ENCODE results near the gene MAPK11. TPM values are rescaled to one million over a fixed set of nuclear protein-coding genes. Genes with fewer than 3 reads are reported as not detected.

The MAPK11 gene
- total RNA-seq, 6 experiments from 2014 or later, result 1.7 to 6.4 (median 2.5) TPM

DNA sequence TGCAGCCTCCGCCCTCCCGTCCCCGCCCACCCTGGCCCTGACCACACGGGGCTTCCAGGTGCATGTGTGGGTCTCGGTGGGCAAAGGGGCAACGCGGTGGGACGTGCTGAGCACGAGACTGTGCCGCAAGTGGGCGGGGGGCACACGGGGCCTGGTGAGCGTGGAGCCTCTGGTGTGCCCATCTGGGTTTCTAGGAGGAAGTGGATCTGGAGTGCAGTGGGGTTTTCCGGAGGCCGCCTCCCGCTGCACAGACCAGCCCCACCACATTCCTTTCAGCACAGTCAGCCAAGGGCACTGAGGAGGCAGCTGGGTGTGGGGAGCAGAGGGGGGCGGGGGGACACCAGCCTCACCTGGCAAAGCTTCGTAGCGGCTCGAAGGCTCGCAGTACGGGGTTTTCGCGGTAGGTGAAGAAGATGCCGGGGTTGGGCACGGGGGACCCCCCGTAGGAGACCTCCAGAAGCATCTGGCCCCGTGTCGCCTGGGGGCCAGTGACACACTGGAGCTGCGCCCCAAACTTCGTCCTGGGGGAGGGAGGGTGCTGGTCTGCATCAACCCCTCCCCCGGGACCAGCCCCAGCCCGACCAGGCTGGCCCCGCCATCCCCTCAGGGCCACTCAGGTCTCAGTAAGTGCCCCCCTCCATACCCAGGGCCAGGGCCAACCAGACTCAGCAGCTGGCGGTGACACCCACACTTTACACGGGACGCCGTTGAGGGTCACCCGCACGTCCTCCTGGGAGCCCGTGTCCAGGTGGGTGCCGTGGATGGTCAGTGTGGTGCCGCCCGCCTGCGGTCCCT lies 12.4 kb upstream of the MAPK11 start:
- Histone ChIP-seq H3K27ac (no peak overlapping the region), H3K36me3 (peaks cover 0 to 88% (median 56%) of the 10 kb centered on the region in 4 donors), H3K9me3 (no peaks in the 10 kb centered on the region), H3K27me3 (no peaks in the 10 kb centered on the region), H3K4me3 (no peak overlapping the region), H3K4me1 (no peaks in the 10 kb centered on the region)
- DNase-seq (no peak), ATAC-seq (peak in 2 of 4 donors; percentile 2 to 55)
- TF ChIP-seq, protein P1, sequence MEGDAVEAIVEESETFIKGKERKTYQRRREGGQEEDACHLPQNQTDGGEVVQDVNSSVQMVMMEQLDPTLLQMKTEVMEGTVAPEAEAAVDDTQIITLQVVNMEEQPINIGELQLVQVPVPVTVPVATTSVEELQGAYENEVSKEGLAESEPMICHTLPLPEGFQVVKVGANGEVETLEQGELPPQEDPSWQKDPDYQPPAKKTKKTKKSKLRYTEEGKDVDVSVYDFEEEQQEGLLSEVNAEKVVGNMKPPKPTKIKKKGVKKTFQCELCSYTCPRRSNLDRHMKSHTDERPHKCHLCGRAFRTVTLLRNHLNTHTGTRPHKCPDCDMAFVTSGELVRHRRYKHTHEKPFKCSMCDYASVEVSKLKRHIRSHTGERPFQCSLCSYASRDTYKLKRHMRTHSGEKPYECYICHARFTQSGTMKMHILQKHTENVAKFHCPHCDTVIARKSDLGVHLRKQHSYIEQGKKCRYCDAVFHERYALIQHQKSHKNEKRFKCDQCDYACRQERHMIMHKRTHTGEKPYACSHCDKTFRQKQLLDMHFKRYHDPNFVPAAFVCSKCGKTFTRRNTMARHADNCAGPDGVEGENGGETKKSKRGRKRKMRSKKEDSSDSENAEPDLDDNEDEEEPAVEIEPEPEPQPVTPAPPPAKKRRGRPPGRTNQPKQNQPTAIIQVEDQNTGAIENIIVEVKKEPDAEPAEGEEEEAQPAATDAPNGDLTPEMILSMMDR (IDR thresholded peaks at IDR 0.05), result no peak
- TF ChIP-seq POLR2A (IDR thresholded peaks at IDR 0.05), result no peak
- WGBS (ENCODE audit: insufficient coverage, low coverage, low lambda C conversion rate, missing lambda C conversion rate), result 82% methylated on average over 6 of the region's 45 CpGs
- intact Hi-C loops (cut with DNase I), result no loop called here

DNA sequence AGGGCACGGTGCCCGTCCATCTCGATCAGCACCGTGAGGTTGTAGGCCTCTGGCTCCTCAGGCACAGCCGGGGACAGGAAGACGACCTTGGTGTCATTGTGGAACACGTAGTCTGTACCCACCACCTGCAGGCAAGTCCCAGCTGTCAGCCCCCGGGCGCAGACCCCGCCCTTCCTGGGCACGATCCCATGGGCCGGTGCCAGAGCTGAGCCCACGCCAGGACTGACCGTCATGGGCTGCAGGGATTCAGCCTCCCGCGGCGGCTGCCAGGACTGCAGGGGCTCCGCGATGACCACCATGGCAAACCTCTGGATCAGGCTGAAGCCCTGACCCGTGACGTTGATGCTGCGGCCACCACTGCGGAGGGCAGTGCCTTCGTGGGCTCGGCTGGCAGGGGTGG lies 11.8 kb upstream of the MAPK11 start:
- H3K4me1 ChIP-seq, result no peaks in the 10 kb centered on the region
- H3K4me3 ChIP-seq, result no peak overlapping the region
- no peak for DNase-seq
- no peaks in the 10 kb centered on the region for H3K9me3 ChIP-seq
- TF ChIP-seq POLR2A (IDR thresholded peaks at IDR 0.05), result no peak
- TF ChIP-seq, protein P1 (IDR thresholded peaks at IDR 0.05), result no peak
- ATAC-seq, result peak in 2 of 4 donors; percentile 2 to 18
- H3K27me3 ChIP-seq, result no peaks in the 10 kb centered on the region
- intact Hi-C loops (cut with DNase I), result no loop called here
- peaks cover 0 to 86% (median 53%) of the 10 kb centered on the region in 4 donors for H3K36me3 ChIP-seq
- H3K27ac ChIP-seq, result no peak overlapping the region
- WGBS (ENCODE audit: insufficient coverage, low coverage, low lambda C conversion rate, missing lambda C conversion rate), result no CpG with 5 or more reads among the region's 25 CpGs

DNA sequence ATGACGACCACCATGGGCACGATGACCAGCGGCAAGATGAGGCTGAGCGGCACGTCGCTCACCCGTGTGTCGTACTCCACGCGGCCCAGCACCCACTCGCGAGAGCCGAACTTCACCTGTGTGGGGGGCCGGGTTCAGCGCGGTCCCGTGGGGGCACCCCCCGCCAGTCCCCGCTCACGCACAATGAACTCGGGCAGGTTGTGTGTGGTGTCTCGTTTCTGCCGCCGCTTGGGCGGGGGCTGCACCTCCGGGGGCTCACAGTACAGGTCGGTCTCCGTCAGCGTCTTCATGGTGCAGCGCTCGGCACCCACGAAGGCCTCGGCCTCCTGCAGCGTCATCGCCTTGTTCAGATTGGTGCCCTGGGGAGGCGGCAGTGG lies 11.2 kb upstream of the MAPK11 start:
- Histone ChIP-seq H3K9me3 (no peaks in the 10 kb centered on the region), H3K27me3 (no peaks in the 10 kb centered on the region), H3K4me1 (no peaks in the 10 kb centered on the region), H3K27ac (no peak overlapping the region), H3K4me3 (no peak overlapping the region), H3K36me3 (peaks cover 0 to 86% (median 52%) of the 10 kb centered on the region in 4 donors)
- WGBS (ENCODE audit: insufficient coverage, low coverage, low lambda C conversion rate, missing lambda C conversion rate), result no CpG with 5 or more reads among the region's 36 CpGs
- DNase-seq, result no peak
- TF ChIP-seq POLR2A (IDR thresholded peaks at IDR 0.05), result no peak
- TF ChIP-seq, protein P1 (IDR thresholded peaks at IDR 0.05), result no peak
- intact Hi-C loops (cut with DNase I), result no loop called here
- ATAC-seq, result no peak

DNA sequence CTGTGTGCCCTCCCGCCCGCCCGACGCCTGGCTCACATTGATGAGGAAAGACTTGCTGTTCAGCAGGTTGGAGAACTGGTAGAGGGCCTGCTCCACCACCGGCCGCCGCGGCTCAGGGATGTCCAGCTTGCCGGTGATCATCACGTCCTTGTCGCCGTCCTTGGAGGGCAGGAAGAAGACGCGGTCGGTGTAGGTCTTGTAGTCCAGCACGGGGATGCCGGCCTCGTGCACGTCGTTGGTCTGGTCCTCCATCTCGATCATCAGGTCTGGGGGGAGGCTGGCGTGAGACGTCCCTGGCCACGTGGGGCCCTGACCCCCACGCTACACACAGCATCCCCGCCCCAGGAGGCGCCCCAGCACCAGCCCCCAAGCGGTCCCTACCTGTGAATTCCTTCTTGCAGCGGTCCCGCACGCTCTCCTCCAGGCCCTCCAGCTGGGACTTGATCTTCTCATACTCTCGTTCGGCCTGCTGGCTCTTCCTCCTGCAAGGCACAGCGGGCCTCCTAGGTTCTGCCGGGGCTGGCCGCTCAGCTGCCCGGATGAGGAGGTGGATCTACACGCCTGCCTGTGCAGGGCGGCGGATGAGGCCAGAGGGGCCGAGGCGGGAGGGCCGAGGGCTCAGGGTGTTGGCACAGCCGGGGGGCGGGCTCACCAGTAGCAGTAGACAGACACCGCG lies 10.7 kb upstream of the MAPK11 start:
- no peaks in the 10 kb centered on the region for H3K9me3 ChIP-seq
- no peak for TF ChIP-seq POLR2A (IDR thresholded peaks at IDR 0.05)
- TF ChIP-seq, protein P1 (IDR thresholded peaks at IDR 0.05), result no peak
- WGBS (ENCODE audit: insufficient coverage, low coverage, low lambda C conversion rate, missing lambda C conversion rate), result 90% methylated on average over 7 of the region's 47 CpGs
- no peaks in the 10 kb centered on the region for H3K27me3 ChIP-seq
- H3K4me1 ChIP-seq, result peaks cover 0 to 2% (median 0%) of the 10 kb centered on the region in 4 donors
- H3K36me3 ChIP-seq, result peaks cover 0 to 85% (median 49%) of the 10 kb centered on the region in 4 donors
- DNase-seq (no peak), ATAC-seq (no peak)
- intact Hi-C loops (cut with DNase I), result no loop called here
- H3K27ac ChIP-seq, result no peak overlapping the region
- H3K4me3 ChIP-seq, result no peak overlapping the region

Measured in right lobe of liver (tissue), 6 donors.